HG03354 (cell line): ENCODE measurements around the gene TM2D3.

Experiments
- ATAC-seq: cut with Tn5 transposase; IDR thresholded peaks from one replicate; pipeline ENCODE4 v1.9.1; 2021; ENCODE audit warnings: mild to moderate bottlenecking; ENCODE audit not compliant: unreplicated experiment, poor library complexity, severe bottlenecking

Gene TM2D3

GRCh38 chr15:101652098-101652785 lies at the start of gene TM2D3:
TSS of gene TM2D3 (minus strand) at chr15:101652381. CDS start at chr15:101652361, 20 bp downstream.
- ATAC-seq = peak; percentile 88

GRCh38 chr15:101698314-101698713 lies 46.1 kb upstream of the TM2D3 start:
- ATAC-seq = no peak

- no peak for ATAC-seq
These were observed 45.3 kb upstream of the TM2D3 start for GRCh38 chr15:101697488-101697887.

GRCh38 chr15:101696829-101697228 lies 44.6 kb upstream of the TM2D3 start:
- ATAC-seq = no peak

GRCh38 chr15:101694261-101694660 lies 42.1 kb upstream of the TM2D3 start:
- no peak for ATAC-seq

GRCh38 chr15:101692801-101693598 lies 40.8 kb upstream of the TM2D3 start:
- no peak for ATAC-seq

GRCh38 chr15:101689901-101690300 lies 37.7 kb upstream of the TM2D3 start:
- ATAC-seq = no peak

GRCh38 chr15:101686718-101687117 lies 34.5 kb upstream of the TM2D3 start:
- ATAC-seq = no peak

- no peak for ATAC-seq
These were observed 32.7 kb upstream of the TM2D3 start for GRCh38 chr15:101684877-101685276.

- no peak for ATAC-seq
These were observed 32.2 kb upstream of the TM2D3 start for GRCh38 chr15:101684384-101684783.

- ATAC-seq = no peak
These were observed 27.6 kb upstream of the TM2D3 start for GRCh38 chr15:101679806-101680205.

GRCh38 chr15:101676921-101677329 lies 24.7 kb upstream of the TM2D3 start:
- no peak for ATAC-seq

- ATAC-seq = no peak
These were observed 23.8 kb upstream of the TM2D3 start for GRCh38 chr15:101675796-101676582.

GRCh38 chr15:101675015-101675414 lies 22.8 kb upstream of the TM2D3 start:
- no peak for ATAC-seq

GRCh38 chr15:101672298-101672697 lies 20.1 kb upstream of the TM2D3 start:
- no peak for ATAC-seq

GRCh38 chr15:101669744-101670143 lies 17.6 kb upstream of the TM2D3 start:
- no peak for ATAC-seq

- no peak for ATAC-seq
These were observed 15.7 kb upstream of the TM2D3 start for GRCh38 chr15:101667881-101668280.

- ATAC-seq = no peak
These were observed 12.2 kb upstream of the TM2D3 start for GRCh38 chr15:101664303-101664913.

GRCh38 chr15:101662203-101662602 lies 10.0 kb upstream of the TM2D3 start:
- no peak for ATAC-seq

GRCh38 chr15:101660005-101660404 lies 7.8 kb upstream of the TM2D3 start:
- ATAC-seq = no peak
